SU-DHL-6 (cell line): ENCODE data around the gene EPN1.

Experiments used
- EZH2phosphoT487 ChIP-seq: fragments of 200-600 bp; sonication (generic), shearing (Covaris generic); conservative IDR thresholded peaks from 2 replicates; pipeline ENCODE4 v1.6.1; 2018; ENCODE audit warnings: mild to moderate bottlenecking, antibody characterized with exemption, low read length, moderate library complexity, mixed read lengths
- TF ChIP-seq, protein P1 (sequence below): fragments of 200-600 bp; sonication (generic); IDR thresholded peaks from one replicate; pipeline ENCODE4 v1.5.1; 2017; ENCODE audit warnings: antibody characterized with exemption, mild to moderate bottlenecking, low read length, moderate library complexity; ENCODE audit not compliant: insufficient read depth, poor library complexity, severe bottlenecking

DNA sequence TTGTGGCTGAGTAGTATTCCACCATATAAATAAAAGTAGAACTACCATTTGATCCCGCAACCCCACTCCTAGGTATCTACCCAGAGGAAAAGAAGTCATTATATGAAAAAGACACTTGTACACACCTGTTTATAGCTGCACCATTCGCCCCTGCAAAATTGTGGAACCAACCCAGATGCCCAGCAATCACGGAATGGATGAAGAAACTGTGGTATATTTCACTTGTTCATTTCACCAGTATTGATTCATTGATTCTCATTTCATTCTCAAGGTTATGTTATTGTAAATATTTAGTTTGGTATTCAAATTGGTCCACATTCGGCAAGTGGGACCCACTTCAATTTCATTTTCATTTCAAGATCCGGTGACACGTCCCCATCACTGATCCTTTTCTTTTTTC is 75.7 kb downstream of the EPN1 start:
- TF ChIP-seq, protein P1, sequence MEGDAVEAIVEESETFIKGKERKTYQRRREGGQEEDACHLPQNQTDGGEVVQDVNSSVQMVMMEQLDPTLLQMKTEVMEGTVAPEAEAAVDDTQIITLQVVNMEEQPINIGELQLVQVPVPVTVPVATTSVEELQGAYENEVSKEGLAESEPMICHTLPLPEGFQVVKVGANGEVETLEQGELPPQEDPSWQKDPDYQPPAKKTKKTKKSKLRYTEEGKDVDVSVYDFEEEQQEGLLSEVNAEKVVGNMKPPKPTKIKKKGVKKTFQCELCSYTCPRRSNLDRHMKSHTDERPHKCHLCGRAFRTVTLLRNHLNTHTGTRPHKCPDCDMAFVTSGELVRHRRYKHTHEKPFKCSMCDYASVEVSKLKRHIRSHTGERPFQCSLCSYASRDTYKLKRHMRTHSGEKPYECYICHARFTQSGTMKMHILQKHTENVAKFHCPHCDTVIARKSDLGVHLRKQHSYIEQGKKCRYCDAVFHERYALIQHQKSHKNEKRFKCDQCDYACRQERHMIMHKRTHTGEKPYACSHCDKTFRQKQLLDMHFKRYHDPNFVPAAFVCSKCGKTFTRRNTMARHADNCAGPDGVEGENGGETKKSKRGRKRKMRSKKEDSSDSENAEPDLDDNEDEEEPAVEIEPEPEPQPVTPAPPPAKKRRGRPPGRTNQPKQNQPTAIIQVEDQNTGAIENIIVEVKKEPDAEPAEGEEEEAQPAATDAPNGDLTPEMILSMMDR, result no peak
- no peak for TF ChIP-seq EZH2phosphoT487
